K562 (cell line): ENCODE results near the gene UNC5B. TPM values are rescaled to one million over a fixed set of nuclear protein-coding genes. Genes with fewer than 3 reads are reported as not detected.

ENCODE experiments used
- ATAC-seq: fragments of 200-7000 bp; cut with Tn5 transposase; 3 replicates; pipeline ENCODE4 v1.9.1; 2020; ENCODE audit warnings: moderate library complexity
- BruUV-seq: library from RNA; stranded (reverse); fragments of 400-500 nt; replicated peaks from 2 replicates; lab custom pipeline; 2021; lab: Mats Ljungman, UMichigan
- CTCF ChIA-PET: fragments of 300-600 bp; formaldehyde crosslinking; extraction: SDS; loops from one replicate; lab custom pipeline; 2021; ENCODE audit warnings: low intra/inter-chr PET ratio; lab: Yijun Ruan, JAX
- POLR2A ChIA-PET: fragments of 300-600, 350-650 bp; sonication (Branson Sonifier 250); formaldehyde crosslinking; extraction: SDS; loops from one replicate; lab custom pipeline; 2021; ENCODE audit warnings: antibody characterized with exemption, inconsistent platforms; lab: Yijun Ruan, JAX
- DNase-seq, 4 experiments: peaks; one replicate each; pipeline versions ENCODE4 v3.0.0 to v3.0.0-alpha.2; 2011 to 2018; ENCODE audit warnings: low spot score in 3 of 4, mixed read lengths in 3 of 4; ENCODE audit errors: extremely low read depth in 1 of 4
- FAIRE-seq: peaks from 2 replicates; lab custom pipeline; 2011; peaks lifted over from hg19 to GRCh38; lab: Jason Lieb, UNC
- H2AFZ ChIP-seq: 2 replicates; pipeline ENCODE4 v1.6.0; 2011; ENCODE audit warnings: low read depth, low read length, control low read depth, inconsistent platforms
- H3K27ac ChIP-seq: fragments of 200-600 bp; 3 replicates; pipeline ENCODE4 v1.8.0; 2011; ENCODE audit warnings: low read depth, mild to moderate bottlenecking, control low read depth, inconsistent platforms, low read length, moderate library complexity, mixed read lengths; ENCODE audit errors: extremely low read depth
- H3K27me3 ChIP-seq, 2 experiments: fragments of 300-600 bp in 1 of 2; 2 replicates in 1 of 2; 3 replicates in 1 of 2; pipeline versions ENCODE4 v1.6.0 to v1.8.0; 2011; ENCODE audit warnings: inconsistent platforms in 2 of 2, low read length in 2 of 2, mild to moderate bottlenecking in 1 of 2, mixed read lengths in 1 of 2, moderate library complexity in 1 of 2; ENCODE audit not compliant: control insufficient read depth in 2 of 2, insufficient read depth in 2 of 2
- H3K36me3 ChIP-seq: fragments of 300-600 bp; 3 replicates; pipeline ENCODE4 v1.8.0; 2011; ENCODE audit warnings: mild to moderate bottlenecking, low read length, inconsistent platforms; ENCODE audit not compliant: control insufficient read depth, insufficient read depth
- H3K4me1 ChIP-seq, 2 experiments: fragments of 200-600 bp in 1 of 2; replicated peaks in 1 of 2; 2 replicates in 1 of 2; 3 replicates in 1 of 2; pipeline versions ENCODE4 v1.5.1 to v1.8.0; 2011; ENCODE audit warnings: inconsistent platforms in 2 of 2, low read length in 2 of 2, mild to moderate bottlenecking in 1 of 2, mixed read lengths in 1 of 2, moderate library complexity in 1 of 2; ENCODE audit not compliant: control insufficient read depth in 2 of 2, insufficient read depth in 2 of 2
- H3K4me2 ChIP-seq: 2 replicates; pipeline ENCODE4 v1.6.1; 2011; ENCODE audit warnings: low read length, control low read depth, inconsistent platforms, mixed read lengths; ENCODE audit not compliant: insufficient read depth
- H3K4me3 ChIP-seq: fragments of 200-600 bp; sonication (generic), shearing (Covaris generic); 2 replicates; pipeline ENCODE4 v1.5.1; 2016; ENCODE audit warnings: control low read depth, inconsistent platforms
- H3K79me2 ChIP-seq: fragments of 200-600 bp; 3 replicates; pipeline ENCODE4 v1.8.0; 2011; ENCODE audit warnings: low read length, inconsistent platforms; ENCODE audit not compliant: control insufficient read depth, insufficient read depth
- H3K9ac ChIP-seq, 2 experiments: 2 replicates each; pipeline versions ENCODE4 v1.6.0 to v1.6.1; 2011; ENCODE audit warnings: low read depth in 2 of 2, low read length in 2 of 2, control low read depth in 1 of 2, inconsistent platforms in 1 of 2, mild to moderate bottlenecking in 1 of 2, mixed read lengths in 1 of 2; ENCODE audit not compliant: insufficient read depth in 1 of 2
- H3K9me1 ChIP-seq: one replicate; pipeline ENCODE4 v1.6.0; 2011; ENCODE audit warnings: inconsistent platforms, mild to moderate bottlenecking, low read length, moderate library complexity; ENCODE audit not compliant: control insufficient read depth, insufficient read depth
- H3K9me3 ChIP-seq: replicated peaks from 2 replicates; pipeline ENCODE4 v1.5.1; 2011; ENCODE audit warnings: low read depth, low read length, inconsistent platforms; ENCODE audit not compliant: control insufficient read depth, insufficient read depth
- H4K20me1 ChIP-seq: replicated peaks from 2 replicates; pipeline ENCODE4 v1.6.1; 2011; ENCODE audit warnings: low read length, inconsistent platforms, mixed read lengths; ENCODE audit not compliant: control insufficient read depth, insufficient read depth
- BCOR ChIP-seq: fragments of 450-650 bp; IDR thresholded peaks from 2 replicates; pipeline ENCODE4 v1.6.1; 2016
- BRD9 ChIP-seq: fragments of 450-650 bp; IDR thresholded peaks from 2 replicates; pipeline ENCODE4 v1.6.1; 2018; ENCODE audit warnings: low read depth; ENCODE audit not compliant: partially characterized antibody
- BRF1 ChIP-seq: IDR thresholded peaks from 3 replicates; pipeline ENCODE4 v1.6.1; 2011; ENCODE audit warnings: borderline replicate concordance, mild to moderate bottlenecking; ENCODE audit not compliant: insufficient read length; ENCODE audit errors: extremely low read depth
- CEBPG ChIP-seq, 3 experiments: fragments of 200-800 bp in 1 of 3; sonication (Bioruptor generic) in 1 of 3; sonication (generic) in 1 of 3; formaldehyde crosslinking in 1 of 3; IDR thresholded peaks in 2 of 3; conservative IDR thresholded peaks in 1 of 3; 2 replicates each; pipeline versions ENCODE4 v1.6.1 to v1.8.0; 2016 to 2022; ENCODE audit warnings: missing compliant biosample characterization in 2 of 3, missing genetic modification characterization in 2 of 3, mild to moderate bottlenecking in 1 of 3, missing genetic modification reagents in 1 of 3
- DMBX1 ChIP-seq: fragments of 250-450 bp; sonication (Bioruptor Pico); IDR thresholded peaks from 2 replicates; pipeline ENCODE4 v1.8.0; 2022; ENCODE audit warnings: inconsistent platforms, mild to moderate bottlenecking, moderate library complexity, borderline replicate concordance
- GATAD2B ChIP-seq: fragments of 450-650 bp; IDR thresholded peaks from 2 replicates; pipeline ENCODE4 v1.6.1; 2017; ENCODE audit warnings: mild to moderate bottlenecking, borderline replicate concordance
- GTF2E2 ChIP-seq: fragments of 200-800 bp; sonication (Bioruptor generic); IDR thresholded peaks from 2 replicates; pipeline ENCODE4 v1.6.1; 2016; ENCODE audit warnings: missing genetic modification characterization, missing compliant biosample characterization
- NBN ChIP-seq: fragments of 450-650 bp; IDR thresholded peaks from 2 replicates; pipeline ENCODE4 v1.6.1; 2016; ENCODE audit warnings: low read depth, mild to moderate bottlenecking
- SRF ChIP-seq, 2 experiments: fragments of 250-450, 450-650 bp in 1 of 2; sonication (Bioruptor Pico) in 1 of 2; sonication (generic) in 1 of 2; formaldehyde crosslinking; IDR thresholded peaks; 2 replicates each; pipeline versions ENCODE4 v1.5.0 to v1.5.1; 2020 to 2022; ENCODE audit warnings: mild to moderate bottlenecking in 1 of 2, missing genetic modification reagents in 1 of 2
- TAL1 ChIP-seq: fragments of 450-650 bp; IDR thresholded peaks from 2 replicates; pipeline ENCODE4 v1.6.1; 2016; ENCODE audit warnings: mild to moderate bottlenecking
- ZBED1 ChIP-seq: IDR thresholded peaks from 2 replicates; pipeline ENCODE4 v1.6.1; 2014
- ZEB2 ChIP-seq: fragments of 450-650 bp; IDR thresholded peaks from 2 replicates; pipeline ENCODE4 v1.6.1; 2016
- ZFX ChIP-seq: sonication (generic); formaldehyde crosslinking; IDR thresholded peaks from 2 replicates; pipeline ENCODE4 v1.8.0; 2022; ENCODE audit warnings: mild to moderate bottlenecking, missing genetic modification reagents, moderate library complexity
- ZKSCAN8 ChIP-seq: fragments of 200-800 bp; sonication (Bioruptor generic); IDR thresholded peaks from 2 replicates; pipeline ENCODE4 v1.6.1; 2016; ENCODE audit warnings: missing genetic modification characterization, missing compliant biosample characterization
- ZNF121 ChIP-seq: sonication (generic); formaldehyde crosslinking; conservative IDR thresholded peaks from 2 replicates; pipeline ENCODE4 v1.8.0; 2022; ENCODE audit warnings: missing genetic modification reagents
- ZNF436 ChIP-seq: fragments of 250-450, 450-650 bp; sonication (Bioruptor Pico); formaldehyde crosslinking; IDR thresholded peaks from 2 replicates; pipeline ENCODE4 v1.7.0; 2020; ENCODE audit warnings: mild to moderate bottlenecking
- ZNF518B ChIP-seq: fragments of 250-450 bp; sonication (Bioruptor Pico); IDR thresholded peaks from 2 replicates; pipeline ENCODE4 v1.5.0; 2021; ENCODE audit warnings: mild to moderate bottlenecking, moderate library complexity
- WGBS: fragments of 100-300 bp; shearing (Covaris generic); methylation state at CpG from one replicate; pipeline ENCODE4 v1.1.6; 2016; ENCODE audit warnings: low coverage, mixed read lengths; ENCODE audit not compliant: insufficient coverage; ENCODE audit errors: missing lambda C conversion rate; 5-methylcytosine and 5-hydroxymethylcytosine counted together
- in situ Hi-C: fragments of 300-500 bp; cut with MboI; formaldehyde crosslinking; loops from 4 replicates; pipeline ENCODE4 v1.15.0; 2018; ENCODE audit warnings: inconsistent platforms, mixed read lengths
- intact Hi-C: fragments of 100-400 bp; cut with micrococcal nuclease; formaldehyde crosslinking; loops from 2 replicates; pipeline ENCODE4 v1.14.2; 2022
- polyA plus RNA-seq, 8 experiments: library from polyadenylated mRNA; depleted of rRNA in 4 of 8; stranded (reverse) in 5 of 8; unstranded in 3 of 8; fragments of >200 nt; fragmentation: Nextera tagmentation in 2 of 8; fragmentation: Illumina TruSeq in 1 of 8; extraction: Ambion mirVana in 2 of 8; extraction: Trizol in 1 of 8; gene quantifications; 2 replicates each; pipeline versions ENCODE4 v1.2.1 to v1.2.3, GENCODE V29; 2011 to 2014; ENCODE audit warnings: inconsistent platforms in 1 of 8, missing spikeins in 1 of 8
- total RNA-seq, 7 experiments: library from RNA; depleted of rRNA in 6 of 7; stranded (reverse); fragments of >200 nt in 6 of 7; fragmentation: Illumina TruSeq in 2 of 7; extraction: Trizol in 2 of 7; gene quantifications; 2 replicates each; pipeline versions ENCODE4 v1.2.1 to v1.2.3, GENCODE V29; 2011 to 2021; ENCODE audit warnings: low replicate concordance in 1 of 7

Gene UNC5B
- total and polyA plus RNA-seq, 9 of the 15 experiments (the other 6 are each of a cell fraction or from before 2014, with no cell fraction given): 0.10 to 8.4 (median 2.1) TPM

- TF ChIP-seq NBN (0 out of 2 replicates have a peak, but pooled peaks have one; percentile 45), ZBED1 (no peak), TAL1 (peak; percentile 40; the same call in 1 of the 2 replicates), BCOR (peak; percentile 89; the same call in 1 of the 2 replicates), CEBPG (CRISPR knock-in tag; IDR thresholded peaks at IDR 0.05) (no peak), CEBPG (tag; conservative IDR thresholded peaks at IDR 0.05 in 1 of 2, IDR thresholded peaks at IDR 0.05 in 1 of 2) (0 out of 4 replicates have a peak, but pooled peaks of 1 of the 2 experiments have one; percentile 27), ZNF121 (CRISPR knock-in tag) (0 out of 2 replicates have a peak, but pooled peaks have one; percentile 12), GATAD2B (no peak), GTF2E2 (tag) (no peak), ZNF436 (CRISPR knock-in tag) (no peak), BRD9 (peak; percentile 29), BRF1 (no peak)
These were observed 52.2 kb downstream of the UNC5B start (continued) for GRCh38 chr10:71264345-71265200.

GRCh38 chr10:71265201-71265575 lies 52.8 kb downstream of the UNC5B start:
- Histone ChIP-seq H3K4me3 (no peak overlapping the region), H3K9ac (peak overlapping the region; percentile 46 to 69; a peak in 3 of 4 replicates), H3K27ac (no peak overlapping the region; the same call in 2 of the 3 replicates), H3K36me3 (no peaks in the 10 kb centered on the region), H3K9me3 (no peaks in the 10 kb centered on the region), H3K79me2 (no peaks in the 10 kb centered on the region), H4K20me1 (0 out of 2 replicates have a peak, but pooled peaks cover 4% of the 10 kb centered on the region), H2AFZ (no peak overlapping the region), H3K9me1 (no peaks in the 10 kb centered on the region), H3K4me1 (peaks cover 29 to 51% of the 10 kb centered on the region in 2 experiments), H3K4me2 (no peak overlapping the region), H3K27me3 (no peaks in the 10 kb centered on the region; a peak in 1 of 5 replicates)
- POLR2A ChIA-PET: interaction anchor here (0.6 to 3.4 kb wide), 11 partner anchors 9 to 526 kb away, joined by 3 to 15 read pairs (median 4); no protein-coding TSS in a partner anchor
- WGBS: 79% methylated on average over 9 of the region's 9 CpGs
- in situ Hi-C loops (no loop called here), intact Hi-C loops (no loop called here)
- ATAC-seq (no peak), DNase-seq (no peak), FAIRE-seq (no peak)
- CTCF ChIA-PET: no interaction called here
- no TSS peak for BruUV-seq
- TF ChIP-seq ZNF518B: no peak
- no peak for TF ChIP-seq ZKSCAN8 (CRISPR knock-in tag)
- no peak for TF ChIP-seq DMBX1
- 0 out of 2 replicates have a peak, but pooled peaks have one; percentile 44 for TF ChIP-seq ZEB2
- TF ChIP-seq ZFX (CRISPR knock-in tag): 0 out of 2 replicates have a peak, but pooled peaks have one; percentile 1
- TF ChIP-seq SRF (CRISPR knock-in tag; IDR thresholded peaks at IDR 0.05): no peak
